OCI-LY7 (cell line): Measurements from ENCODE around the gene FKBP9. TPM values are rescaled to one million over a fixed set of nuclear protein-coding genes. Genes with fewer than 3 reads are reported as not detected.
A peak's percentile ranks its signal among the peaks of the same experiment; 100 is the strongest.
"Not testable (repeated sequence)": the region's sequence is repeated elsewhere in the genome, so short reads cannot be mapped to it uniquely, and the experiment has no call there.

ENCODE experiments used
- BruUV-seq: library from RNA; stranded (reverse); fragments of 400-500 nt; replicated peaks from 2 replicates; lab custom pipeline; 2021; lab: Mats Ljungman, UMichigan
- CTCF ChIA-PET: fragments of 300-600 bp; sonication (Branson Sonifier 250); formaldehyde crosslinking; loops from one replicate; lab custom pipeline; 2022; ENCODE audit warnings: antibody characterized with exemption; ENCODE audit not compliant: unreplicated experiment; lab: Charles Lee
- POLR2A ChIA-PET: fragments of 300-600 bp; sonication (Branson Sonifier 250); formaldehyde crosslinking; loops from one replicate; lab custom pipeline; 2022; ENCODE audit warnings: antibody characterized with exemption; lab: Charles Lee
- DNase-seq: peaks from one replicate; pipeline ENCODE4 v3.0.0-alpha.2; 2015; ENCODE audit warnings: low spot score
- H2AFZ ChIP-seq: fragments of 200-600 bp; sonication (generic), shearing (Covaris generic); 2 replicates; pipeline ENCODE4 v1.6.1; 2014; ENCODE audit warnings: mild to moderate bottlenecking, antibody characterized with exemption, low read length, moderate library complexity
- H3K27ac ChIP-seq: fragments of 200-600 bp; sonication (generic); 2 replicates; pipeline ENCODE4 v1.5.1; 2014; ENCODE audit warnings: mixed run types, low read depth, mild to moderate bottlenecking, moderate library complexity, low read length, inconsistent platforms; ENCODE audit not compliant: poor library complexity, severe bottlenecking
- H3K36me3 ChIP-seq: fragments of 200-600 bp; sonication (generic); 2 replicates; pipeline ENCODE4 v1.6.1; 2014; ENCODE audit warnings: mild to moderate bottlenecking, antibody characterized with exemption, low read length, moderate library complexity, mixed read lengths; ENCODE audit not compliant: insufficient read depth
- H3K4me1 ChIP-seq: fragments of 200-600 bp; sonication (generic); 2 replicates; pipeline ENCODE4 v1.5.1; 2014; ENCODE audit warnings: mild to moderate bottlenecking, low read length; ENCODE audit not compliant: insufficient read depth, poor library complexity, severe bottlenecking
- H3K4me2 ChIP-seq: fragments of 200-600 bp; sonication (generic); 2 replicates; pipeline ENCODE4 v1.6.1; 2014; ENCODE audit warnings: mild to moderate bottlenecking, low read length
- H3K4me3 ChIP-seq: fragments of 200-600 bp; sonication (generic); 2 replicates; pipeline ENCODE4 v1.5.1; 2014; ENCODE audit warnings: mild to moderate bottlenecking, low read depth, low read length; ENCODE audit not compliant: poor library complexity, severe bottlenecking
- H3K79me2 ChIP-seq: fragments of 200-600 bp; sonication (generic); 2 replicates; pipeline ENCODE4 v1.6.1; 2016; ENCODE audit warnings: low read depth, mild to moderate bottlenecking, low read length, moderate library complexity, mixed read lengths; ENCODE audit not compliant: insufficient read depth
- H3K9me2 ChIP-seq: fragments of 200-600 bp; sonication (generic); 2 replicates; pipeline ENCODE4 v1.6.1; 2016; ENCODE audit warnings: mild to moderate bottlenecking, low read length, mixed read lengths; ENCODE audit not compliant: insufficient read depth
- H3K9me3 ChIP-seq: fragments of 200-600 bp; sonication (generic); 2 replicates; pipeline ENCODE4 v1.6.1; 2014; ENCODE audit warnings: mild to moderate bottlenecking, mixed run types, low read length, mixed read lengths
- H4K20me1 ChIP-seq: fragments of 200-600 bp; sonication (generic); 2 replicates; pipeline ENCODE4 v1.6.1; 2014; ENCODE audit warnings: mild to moderate bottlenecking, antibody characterized with exemption, low read length, moderate library complexity, mixed read lengths; ENCODE audit not compliant: insufficient read depth
- intact Hi-C: fragments of 100-400 bp; cut with micrococcal nuclease; formaldehyde crosslinking; loops from one replicate; pipeline ENCODE4 v1.10.0; 2022; ENCODE audit not compliant: unreplicated experiment
- total RNA-seq, 2 experiments: library from RNA; depleted of rRNA in 1 of 2; stranded (reverse); fragments of >200 nt in 1 of 2; shearing (Covaris generic) in 1 of 2; gene quantifications; 2 replicates each; pipeline ENCODE4 v1.2.3, GENCODE V29; 2014 to 2022

FKBP9 gene
- total RNA-seq, 2 experiments from 2014 or later = 0.73 TPM; not detected in 1

DNA sequence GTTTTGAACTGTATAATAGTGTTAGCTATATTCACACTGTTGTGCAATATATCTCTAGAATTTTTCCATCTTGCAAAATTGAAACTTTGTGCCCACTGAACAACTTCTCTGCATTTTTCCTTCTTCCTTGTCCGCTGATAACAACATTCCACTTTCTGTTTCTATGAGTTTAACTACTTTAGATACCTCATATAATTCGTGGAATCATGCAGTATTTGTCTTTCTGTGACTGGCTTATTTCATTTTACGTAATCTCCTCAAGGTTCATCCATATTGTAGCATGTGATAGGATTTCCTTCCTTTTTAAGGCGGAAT lies 10.0 kb downstream of the FKBP9 start:
- H4K20me1 ChIP-seq, H3K27ac ChIP-seq, H3K4me1 ChIP-seq, H3K4me2 ChIP-seq, intact Hi-C loops, BruUV-seq, CTCF ChIA-PET, H3K9me3 ChIP-seq, H3K79me2 ChIP-seq, DNase-seq, H3K36me3 ChIP-seq, H3K4me3 ChIP-seq, H2AFZ ChIP-seq, H3K9me2 ChIP-seq: not testable (repeated sequence)
- POLR2A ChIA-PET = interaction anchor here (0.6 kb wide), 1 partner anchor 68 kb away, joined by 3 read pairs; no protein-coding TSS in a partner anchor

DNA sequence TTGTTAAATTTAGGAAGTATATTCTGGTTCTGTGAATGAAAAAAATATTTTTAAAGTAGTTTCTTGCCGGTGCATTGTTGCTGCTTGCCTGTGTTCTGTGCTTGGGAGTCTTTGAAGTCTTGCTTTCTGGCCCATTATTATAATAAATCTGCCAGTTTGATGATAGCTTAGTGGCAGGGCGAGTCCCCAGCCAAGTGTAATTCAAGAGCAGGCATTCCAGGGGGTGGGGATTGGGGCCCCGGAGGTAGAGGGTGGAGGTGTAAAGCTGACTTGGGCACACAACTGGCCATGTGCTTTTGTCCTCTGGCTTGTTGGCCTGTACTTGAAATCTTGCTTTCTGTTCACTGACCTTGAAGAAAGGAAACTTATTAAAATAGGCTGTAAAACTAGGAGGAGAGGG lies 14.7 kb downstream of the FKBP9 start:
- BruUV-seq, H3K27ac ChIP-seq, H3K79me2 ChIP-seq, CTCF ChIA-PET, H3K9me2 ChIP-seq, H3K4me1 ChIP-seq, intact Hi-C loops, H3K9me3 ChIP-seq, H2AFZ ChIP-seq, H3K4me3 ChIP-seq, H3K36me3 ChIP-seq, H4K20me1 ChIP-seq, H3K4me2 ChIP-seq, DNase-seq: not testable (repeated sequence)
- POLR2A ChIA-PET = interaction anchor here (0.7 kb wide), 1 partner anchor 136 kb away, joined by 3 read pairs; no protein-coding TSS in a partner anchor

DNA sequence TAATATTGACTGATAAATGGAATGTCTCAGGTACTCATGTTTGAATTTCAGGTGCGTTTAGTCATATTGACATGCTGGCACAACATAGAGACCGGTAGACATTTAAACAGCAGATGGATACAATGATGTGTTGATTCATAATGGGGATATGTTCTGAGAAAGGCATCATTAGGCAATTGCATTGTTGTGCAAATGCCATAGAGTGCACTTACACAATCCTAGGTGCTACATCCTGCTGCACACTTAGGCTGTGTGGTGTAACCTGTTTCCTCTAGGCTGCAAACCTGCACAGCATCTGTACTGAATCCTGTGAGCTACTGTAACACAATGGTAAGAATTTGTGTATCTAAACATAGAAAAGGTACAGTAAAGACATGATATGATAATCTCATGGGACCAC lies 19.9 kb downstream of the FKBP9 start:
- POLR2A ChIA-PET, H3K9me3 ChIP-seq, H3K4me3 ChIP-seq, intact Hi-C loops, H2AFZ ChIP-seq, BruUV-seq, H3K9me2 ChIP-seq, H3K27ac ChIP-seq, H4K20me1 ChIP-seq, DNase-seq, H3K79me2 ChIP-seq, H3K4me2 ChIP-seq, H3K36me3 ChIP-seq, H3K4me1 ChIP-seq, CTCF ChIA-PET: not testable (repeated sequence)

DNA sequence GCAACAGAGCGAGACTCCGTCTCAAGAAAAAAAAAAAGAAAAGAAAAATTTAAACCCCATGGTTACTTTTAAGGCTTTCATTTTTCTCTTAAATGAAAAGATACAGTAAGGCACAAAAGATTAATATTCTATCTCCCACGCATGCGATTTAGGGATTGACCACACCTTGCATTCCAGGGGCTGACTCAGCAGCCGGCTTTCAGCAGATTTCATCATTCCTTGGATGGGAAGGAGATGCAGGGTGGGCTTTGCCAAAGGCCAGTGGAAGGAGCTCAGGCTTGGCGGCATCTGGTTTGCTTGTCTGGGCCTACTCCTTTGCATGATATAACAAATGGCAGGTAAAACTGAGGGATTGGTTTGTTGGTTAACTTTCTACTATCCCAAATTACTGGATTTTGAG lies 22.0 kb downstream of the FKBP9 start:
- H3K9me3 ChIP-seq, DNase-seq, CTCF ChIA-PET, H3K4me1 ChIP-seq, H3K4me2 ChIP-seq, H3K9me2 ChIP-seq, intact Hi-C loops, H3K27ac ChIP-seq, H3K79me2 ChIP-seq, H3K4me3 ChIP-seq, H4K20me1 ChIP-seq, H3K36me3 ChIP-seq, BruUV-seq, H2AFZ ChIP-seq: not testable (repeated sequence)
- POLR2A ChIA-PET = interaction anchor here (0.7 kb wide), 1 partner anchor 11 kb away, joined by 3 read pairs; no protein-coding TSS in a partner anchor

- H2AFZ ChIP-seq, H3K4me3 ChIP-seq, H4K20me1 ChIP-seq, H3K4me2 ChIP-seq, CTCF ChIA-PET, H3K27ac ChIP-seq, intact Hi-C loops, H3K9me3 ChIP-seq, BruUV-seq, DNase-seq, H3K79me2 ChIP-seq, H3K4me1 ChIP-seq, POLR2A ChIA-PET, H3K36me3 ChIP-seq, H3K9me2 ChIP-seq: not testable (repeated sequence)
These were observed 22.7 kb downstream of the FKBP9 start for GRCh38 chr7:32979902-32980301.

- H4K20me1 ChIP-seq, H3K9me2 ChIP-seq, H3K27ac ChIP-seq, H3K4me1 ChIP-seq, H3K79me2 ChIP-seq, H3K36me3 ChIP-seq, BruUV-seq, H3K4me2 ChIP-seq, H2AFZ ChIP-seq, intact Hi-C loops, H3K4me3 ChIP-seq, H3K9me3 ChIP-seq, CTCF ChIA-PET: not testable (repeated sequence)
- DNase-seq = peak; percentile 11
- POLR2A ChIA-PET = interaction anchor here (0.6 kb wide), 1 partner anchor 10 kb away, joined by 3 read pairs; no protein-coding TSS in a partner anchor
These were observed 30.9 kb downstream of the FKBP9 start for GRCh38 chr7:32988148-32988547.
